GM19328 (cell line): Measurements from ENCODE around the gene MACIR.

Experiments
- ATAC-seq: cut with Tn5 transposase; IDR thresholded peaks from one replicate; pipeline ENCODE4 v1.9.1; 2021; ENCODE audit warnings: mild to moderate bottlenecking, moderate library complexity; ENCODE audit not compliant: unreplicated experiment

Gene MACIR

DNA sequence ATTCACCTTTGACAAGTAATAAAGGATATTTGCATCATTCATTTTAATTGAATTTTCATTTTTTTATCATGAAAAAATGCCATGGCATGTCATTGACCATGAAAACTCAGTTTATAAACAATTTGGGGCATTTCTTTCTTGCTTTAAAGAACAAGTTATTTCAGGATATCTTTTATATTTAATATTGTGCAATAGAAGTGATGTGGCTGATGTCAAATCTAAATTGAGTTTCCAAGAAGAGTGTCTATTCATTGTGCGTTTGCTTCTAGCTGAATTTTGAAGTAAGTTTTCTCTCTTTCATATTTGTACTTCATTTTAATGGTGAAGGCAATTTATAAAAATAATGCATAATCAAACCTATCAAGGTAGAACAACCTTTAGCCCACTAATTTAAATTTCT is 30.5 kb downstream of the MACIR start:
- no peak for ATAC-seq

DNA sequence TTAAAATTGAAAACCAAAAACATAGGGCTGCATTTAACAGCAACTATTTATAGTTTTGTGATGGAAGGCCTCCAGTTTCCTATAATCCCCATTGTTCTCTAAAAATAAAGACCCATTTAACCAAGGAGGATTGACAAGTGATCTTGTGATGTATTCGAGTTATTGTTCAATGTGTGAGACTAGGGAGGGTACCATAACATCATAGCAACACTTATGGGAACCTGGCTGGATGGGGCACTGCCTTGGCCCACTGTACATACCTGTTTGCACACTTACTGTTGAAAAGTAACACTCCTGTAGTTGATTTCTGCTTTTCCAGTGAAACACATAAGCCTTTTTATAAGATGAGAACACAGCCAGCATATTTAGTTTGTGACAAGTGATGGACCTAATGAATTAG is 32.3 kb downstream of the MACIR start:
- no peak for ATAC-seq

DNA sequence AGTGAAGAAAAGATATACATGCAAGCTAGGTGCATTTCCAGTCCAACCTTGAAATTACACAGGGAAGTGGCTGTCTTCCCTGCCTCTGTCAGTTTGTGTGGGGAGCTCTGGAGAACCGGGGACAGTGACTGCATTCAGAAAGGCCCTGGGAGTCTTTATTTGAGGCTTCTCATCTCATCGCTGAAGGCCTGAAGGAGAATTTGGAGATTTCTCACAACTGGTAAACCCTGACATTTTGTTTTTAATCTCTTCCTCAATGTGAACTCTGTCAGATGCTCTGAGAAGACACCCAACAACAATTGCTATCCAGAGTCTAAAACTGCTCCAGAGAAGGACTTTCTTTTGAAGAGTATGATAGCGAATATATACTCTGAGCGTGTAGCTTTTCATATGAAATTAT is 33.0 kb downstream of the MACIR start:
- ATAC-seq = no peak

DNA sequence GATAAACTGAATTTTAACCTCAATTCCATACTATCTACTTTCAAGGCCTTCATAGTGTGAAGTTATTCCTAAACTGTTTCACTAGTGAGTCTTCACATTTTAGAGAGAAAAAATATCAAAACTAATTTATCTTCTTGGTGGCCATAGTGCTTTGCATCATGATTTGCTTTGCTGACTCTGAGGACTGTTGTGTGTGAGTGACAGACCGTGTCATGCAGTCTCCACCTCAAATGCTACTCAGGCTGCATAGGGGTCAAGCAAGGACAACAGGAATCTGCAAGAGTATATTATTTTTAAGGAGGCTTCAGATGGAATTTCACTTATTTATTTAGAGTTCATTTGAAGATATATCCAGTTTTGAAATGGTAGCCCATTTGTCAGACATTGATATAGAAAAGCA is 34.5 kb downstream of the MACIR start:
- no peak for ATAC-seq

DNA sequence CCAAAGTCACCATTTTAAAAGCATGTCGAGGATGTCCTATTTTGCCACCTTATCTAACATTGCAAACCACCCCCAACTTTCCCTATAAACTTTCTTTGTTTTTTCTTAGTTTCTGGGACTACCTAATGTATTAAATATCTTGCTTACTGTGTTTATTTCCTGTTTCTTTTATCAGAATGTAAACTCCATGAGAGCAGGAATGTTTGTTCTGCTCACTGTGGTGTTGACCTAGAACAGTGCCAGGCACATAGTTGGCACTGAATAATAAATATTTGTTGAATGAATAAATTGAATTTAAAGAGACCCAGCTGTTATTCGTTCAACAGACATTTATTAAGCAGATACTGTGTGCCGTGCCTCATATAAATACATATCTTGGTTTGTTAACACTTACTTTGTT is 35.2 kb downstream of the MACIR start:
- no peak for ATAC-seq

DNA sequence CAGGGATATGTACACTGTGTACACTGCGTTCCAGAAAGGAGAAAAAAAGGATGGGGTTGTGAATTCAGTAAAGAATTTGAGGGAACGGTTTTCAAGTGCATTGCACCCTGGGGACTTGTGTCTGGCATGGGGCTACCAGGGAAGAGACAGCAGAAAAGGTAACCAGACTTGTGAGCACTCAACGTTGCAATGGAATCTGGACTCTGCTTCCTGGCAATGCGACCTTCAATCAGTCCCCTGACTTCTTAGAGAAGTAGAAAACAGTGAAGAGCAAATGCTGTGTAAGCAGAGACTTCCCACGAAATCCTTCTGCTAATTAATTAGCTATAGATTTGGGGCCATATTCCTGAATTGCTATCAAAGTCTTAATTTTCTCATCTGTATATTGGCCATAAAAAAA is 36.3 kb downstream of the MACIR start:
- no peak for ATAC-seq

DNA sequence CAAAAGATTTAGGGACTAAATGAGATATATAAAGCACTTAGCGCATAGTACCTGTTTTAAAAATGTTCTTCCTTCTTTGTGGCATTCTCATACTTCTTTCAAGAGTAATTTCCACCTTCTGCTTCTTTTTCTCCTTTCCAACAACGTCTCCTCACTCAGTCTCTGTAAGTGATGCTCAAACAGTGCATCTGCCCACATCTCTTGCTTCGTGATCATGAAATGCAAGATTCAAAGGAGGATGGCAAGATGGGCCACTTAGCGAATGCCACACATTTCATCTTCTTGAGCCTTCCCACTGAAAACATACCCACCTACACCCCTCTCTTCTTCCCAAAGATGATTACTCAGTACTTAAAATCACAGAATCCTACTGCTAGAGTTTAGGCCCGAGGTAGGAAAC is 36.9 kb downstream of the MACIR start:
- ATAC-seq = no peak

DNA sequence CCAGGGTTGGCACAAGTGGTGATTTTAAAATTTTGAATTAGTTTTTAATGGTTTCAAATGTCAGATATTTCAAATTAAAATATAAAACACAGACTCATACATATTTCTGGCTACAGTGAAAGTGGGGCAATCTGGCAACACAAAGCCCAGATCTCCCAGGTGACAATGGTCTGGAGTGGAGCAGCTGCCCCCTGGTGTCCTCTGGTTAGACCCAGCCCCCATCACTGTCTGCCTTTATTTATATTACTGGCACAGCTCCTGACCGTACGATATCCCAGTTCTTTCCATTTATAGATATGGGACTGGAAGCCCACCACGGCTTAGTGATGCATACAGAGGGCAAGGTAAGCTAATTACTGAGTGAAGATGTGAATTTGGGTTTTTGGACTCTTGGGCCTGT is 37.3 kb downstream of the MACIR start:
- ATAC-seq = no peak

DNA sequence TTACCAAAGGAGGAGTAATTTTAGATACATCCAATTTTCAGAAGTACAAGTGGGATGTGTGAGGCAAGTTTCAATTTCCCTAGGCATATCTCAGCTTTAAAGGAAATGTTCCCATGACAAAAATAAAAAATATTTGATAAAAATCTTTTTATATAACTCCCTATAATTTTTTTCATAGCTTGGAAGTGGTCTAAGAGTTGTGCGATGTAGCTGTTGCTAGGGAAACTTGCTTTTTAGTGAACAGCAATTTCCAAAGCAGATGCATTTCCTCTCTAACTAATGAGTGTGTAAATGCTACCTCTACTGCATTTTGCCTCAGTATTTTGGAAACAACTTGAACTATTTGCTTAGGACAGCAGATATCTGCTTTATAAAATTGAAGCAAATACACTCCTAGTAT is 39.6 kb downstream of the MACIR start:
- no peak for ATAC-seq

DNA sequence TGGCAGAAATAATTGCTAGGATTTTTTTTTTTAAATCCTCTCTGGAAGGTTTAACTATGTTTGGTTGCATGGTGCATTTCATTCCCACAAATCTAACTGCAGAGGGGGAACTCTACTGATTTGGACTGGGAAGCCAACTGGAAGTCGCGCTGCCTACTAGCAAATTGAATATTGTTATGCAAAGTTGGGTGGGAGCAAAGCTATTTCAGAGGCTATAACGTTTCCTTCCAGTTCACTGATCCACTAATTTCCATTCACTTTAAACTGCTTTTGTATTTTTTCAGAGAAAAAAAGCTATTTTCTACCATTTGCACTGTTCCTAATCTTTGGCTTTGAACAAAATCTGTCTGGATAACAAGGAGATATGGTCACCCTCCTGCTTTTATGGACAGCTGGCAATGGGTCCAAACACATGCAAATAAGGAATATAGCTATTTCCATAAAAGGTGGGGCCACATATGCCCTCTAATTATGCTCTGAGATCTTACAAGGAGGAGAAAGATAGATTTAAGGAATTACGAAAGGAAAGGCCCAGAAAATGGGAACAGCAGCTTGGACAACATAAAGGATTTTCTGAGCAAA is 40.1 kb downstream of the MACIR start:
- no peak for ATAC-seq

DNA sequence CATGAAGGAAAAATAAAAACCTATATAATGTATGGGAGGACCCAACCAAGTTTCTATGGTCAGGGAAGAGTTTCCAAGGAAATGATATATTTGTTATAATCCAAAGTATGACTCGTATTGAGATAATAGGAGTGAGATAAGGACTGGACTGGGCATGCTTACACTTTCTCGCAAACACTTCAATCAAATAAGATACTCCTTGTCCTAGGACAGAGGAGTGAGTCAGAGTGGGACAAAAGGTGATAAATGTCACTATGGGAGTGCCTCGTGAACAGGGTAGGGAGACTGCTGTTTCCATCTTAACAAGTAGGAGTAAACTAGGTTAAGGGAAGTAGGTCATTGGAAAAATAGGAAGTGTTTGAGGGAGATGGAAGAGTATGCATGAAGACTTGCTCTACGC is 47.2 kb downstream of the MACIR start:
- no peak for ATAC-seq

DNA sequence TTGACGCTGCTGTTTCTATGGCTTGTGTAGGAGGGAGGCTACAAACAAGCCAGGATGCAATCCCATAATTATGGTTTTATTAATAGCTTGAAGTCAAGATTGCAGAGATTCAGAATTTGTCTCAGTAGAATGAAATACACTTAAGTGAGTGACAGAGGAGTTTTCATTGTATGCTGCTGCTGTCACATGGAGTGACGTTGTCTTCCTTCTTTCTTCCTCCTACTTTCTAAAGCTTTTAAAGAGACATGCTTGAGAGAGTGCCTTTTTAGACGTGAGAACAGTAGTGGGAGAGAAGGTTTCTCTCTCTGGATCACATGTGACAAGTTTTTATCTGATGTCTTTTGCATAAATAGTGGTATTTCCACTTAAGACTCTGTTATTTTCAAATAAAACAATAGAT is 48.9 kb downstream of the MACIR start:
- ATAC-seq = no peak

DNA sequence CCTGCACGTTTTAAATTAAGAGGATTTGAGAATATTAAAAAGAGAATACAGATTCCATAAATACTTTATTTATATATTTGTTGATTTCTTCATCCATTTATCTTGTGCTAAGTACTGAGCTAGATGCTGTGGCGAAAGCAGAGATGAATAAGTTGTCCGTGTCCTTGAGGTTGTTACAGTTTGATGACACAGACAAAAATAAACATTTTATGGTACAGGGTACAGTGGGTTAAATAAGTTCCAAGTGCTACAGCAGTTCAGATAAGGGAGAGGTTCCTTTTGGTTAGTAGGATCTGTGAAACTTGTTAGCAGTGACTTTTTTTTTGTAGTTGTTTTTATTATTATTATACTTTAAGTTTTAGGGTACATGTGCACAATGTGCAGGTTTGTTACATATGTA is 50.2 kb downstream of the MACIR start:
- ATAC-seq = no peak

DNA sequence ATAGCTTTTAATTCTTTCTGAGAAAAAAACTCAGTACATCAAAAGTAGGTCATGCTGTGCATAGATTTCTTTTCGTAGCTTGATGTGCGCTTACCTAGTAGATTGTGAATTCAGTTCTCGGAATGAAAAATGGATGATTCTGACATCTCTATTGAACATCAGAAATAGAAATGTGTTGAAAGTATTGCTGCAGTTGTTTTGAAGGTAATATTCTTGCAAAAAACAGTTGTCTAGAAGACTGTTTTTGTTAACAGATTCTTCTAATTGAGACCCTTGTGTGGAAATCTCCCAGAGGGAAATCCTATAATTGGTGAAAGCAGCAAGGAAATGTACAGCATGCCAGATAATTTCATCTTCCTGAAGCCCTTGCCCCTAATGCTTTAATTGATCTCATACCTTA is 54.5 kb downstream of the MACIR start:
- ATAC-seq = no peak

DNA sequence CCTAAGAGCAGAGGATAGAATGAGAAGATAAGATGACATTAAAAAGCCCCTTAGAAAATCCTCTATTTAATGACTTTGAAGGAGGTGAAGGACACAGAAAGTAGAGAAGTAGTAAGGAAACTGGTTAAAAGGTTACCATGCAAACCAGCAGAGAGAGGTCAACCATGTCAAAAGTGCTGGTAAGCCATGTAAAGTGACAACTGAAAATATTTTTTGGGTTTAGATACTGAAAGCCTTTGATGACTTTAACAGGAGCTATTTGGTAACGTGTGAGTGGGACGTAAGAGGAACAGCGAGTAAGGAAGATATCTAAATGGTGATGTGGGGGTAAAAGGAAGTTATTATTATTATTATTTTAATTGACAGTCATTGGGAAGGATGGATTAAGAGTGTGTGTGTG is 56.9 kb downstream of the MACIR start:
- no peak for ATAC-seq

DNA sequence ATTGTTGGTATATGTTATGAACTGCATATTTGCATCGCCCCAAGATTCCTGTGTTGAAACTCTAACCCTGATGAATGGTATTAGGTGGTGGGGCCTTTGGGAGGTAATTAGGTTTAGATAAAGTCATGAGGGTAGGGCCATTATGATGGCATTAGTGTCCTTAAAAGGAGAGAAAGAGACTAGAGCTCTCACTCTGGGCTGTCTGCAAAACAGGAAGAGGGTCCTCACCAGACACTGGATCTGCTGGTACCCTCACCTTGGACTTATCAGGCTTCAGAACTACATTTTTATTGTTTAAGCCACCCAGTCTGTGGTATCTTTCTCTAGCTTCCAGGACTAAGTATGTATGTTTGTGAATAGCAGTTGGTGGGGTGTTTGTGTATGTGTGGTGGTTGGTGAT is 68.9 kb downstream of the MACIR start:
- ATAC-seq = no peak

DNA sequence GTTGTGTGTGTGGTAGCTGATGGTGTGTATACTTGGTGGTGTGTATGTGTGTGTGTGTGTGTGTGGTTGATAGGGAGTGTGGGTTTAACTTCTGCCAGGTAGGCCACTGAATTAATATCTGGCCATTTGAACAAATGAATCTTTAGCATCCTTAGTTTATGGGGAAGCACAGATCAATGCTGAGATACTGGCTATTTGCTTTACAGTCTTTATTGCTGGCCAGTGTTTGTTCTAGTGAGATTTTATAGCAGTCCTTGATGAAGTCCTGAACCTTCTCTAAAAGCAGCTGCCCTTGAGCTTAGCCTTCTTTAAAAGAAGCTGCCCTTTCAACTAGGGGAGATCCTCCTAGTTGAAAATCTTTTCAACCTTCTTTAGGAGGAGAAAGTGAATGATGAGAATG is 69.3 kb downstream of the MACIR start:
- ATAC-seq = no peak
